ENCODE measurements around the gene MORC4.
"Not testable (repeated sequence)": the region's sequence is repeated elsewhere in the genome, so short reads cannot be mapped to it uniquely, and the experiment has no call there.

The MORC4 gene

DNA sequence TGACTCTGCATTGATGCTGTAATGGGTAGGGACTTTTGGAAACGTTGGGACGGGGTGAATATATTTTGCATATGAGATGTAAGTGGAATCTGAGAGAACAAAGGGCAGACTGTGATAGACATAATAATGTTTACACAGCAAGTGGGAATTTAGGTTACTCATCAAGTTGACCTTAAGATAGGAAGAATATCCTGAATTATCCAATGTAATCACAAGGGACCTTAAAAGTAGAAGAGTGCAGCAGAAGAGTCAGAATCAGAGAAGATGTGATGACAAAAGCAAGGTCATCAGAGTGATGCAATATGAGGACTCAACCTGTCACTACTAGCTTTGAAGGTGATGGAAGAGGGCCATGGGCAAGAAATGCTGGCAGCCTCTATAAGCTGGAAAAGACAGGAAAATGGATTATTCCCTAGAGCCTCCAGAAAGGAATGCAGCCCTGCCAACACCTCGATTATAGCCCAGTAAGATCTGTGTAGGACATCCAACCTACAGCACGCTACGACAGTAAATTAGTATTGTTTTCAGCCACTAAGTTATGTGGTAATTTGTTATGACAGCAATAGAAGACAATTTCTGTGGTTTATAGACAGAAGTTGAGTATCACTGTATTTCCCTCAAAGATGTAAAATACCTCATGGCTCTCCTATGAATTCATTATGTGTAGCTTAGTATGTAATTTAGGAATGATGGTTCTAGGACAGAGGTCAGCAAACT is 26.4 kb downstream of the MORC4 start:
- H3K4me3 ChIP-seq (ENCODE audit: low read length) = no peak overlapping the region
- H3K36me3 ChIP-seq (ENCODE audit: control insufficient read depth, insufficient read depth, low read length) = no peaks in the 10 kb centered on the region
- no peak overlapping the region for H3K27ac ChIP-seq (ENCODE audit: low read depth, low read length)
- no peak overlapping the region for H3K9ac ChIP-seq (ENCODE audit: low read length)
- H3K27me3 ChIP-seq (ENCODE audit: control insufficient read depth, insufficient read depth, low read length) = no peaks in the 10 kb centered on the region
- no peaks in the 10 kb centered on the region for H3K4me1 ChIP-seq (ENCODE audit: control insufficient read depth, insufficient read depth, low read length)

- no peak overlapping the region for H3K27ac ChIP-seq (ENCODE audit: low read depth, low read length)
- no peak overlapping the region for H3K9ac ChIP-seq (ENCODE audit: low read length)
- H3K27me3 ChIP-seq (ENCODE audit: control insufficient read depth, insufficient read depth, low read length) = no peaks in the 10 kb centered on the region
- H3K4me3 ChIP-seq (ENCODE audit: low read length) = no peak overlapping the region
- no peaks in the 10 kb centered on the region for H3K36me3 ChIP-seq (ENCODE audit: control insufficient read depth, insufficient read depth, low read length)
- H3K4me1 ChIP-seq (ENCODE audit: control insufficient read depth, insufficient read depth, low read length) = no peaks in the 10 kb centered on the region
Measured at GRCh38 chrX:106972896-106973295, 27.1 kb downstream of the MORC4 start.

GRCh38 chrX:106966547-106966946 is 33.5 kb downstream of the MORC4 start:
- not testable (repeated sequence) for H3K4me3 ChIP-seq (ENCODE audit: low read length); H3K4me1 ChIP-seq (ENCODE audit: control insufficient read depth, insufficient read depth, low read length); H3K27me3 ChIP-seq (ENCODE audit: control insufficient read depth, insufficient read depth, low read length); H3K9ac ChIP-seq (ENCODE audit: low read length); H3K27ac ChIP-seq (ENCODE audit: low read depth, low read length); H3K36me3 ChIP-seq (ENCODE audit: control insufficient read depth, insufficient read depth, low read length)

- no peaks in the 10 kb centered on the region for H3K4me1 ChIP-seq (ENCODE audit: control insufficient read depth, insufficient read depth, low read length)
- H3K27me3 ChIP-seq (ENCODE audit: control insufficient read depth, insufficient read depth, low read length) = no peaks in the 10 kb centered on the region
- no peak overlapping the region for H3K9ac ChIP-seq (ENCODE audit: low read length)
- H3K36me3 ChIP-seq (ENCODE audit: control insufficient read depth, insufficient read depth, low read length) = no peaks in the 10 kb centered on the region
- no peak overlapping the region for H3K4me3 ChIP-seq (ENCODE audit: low read length)
- no peak overlapping the region for H3K27ac ChIP-seq (ENCODE audit: low read depth, low read length)
Measured at GRCh38 chrX:106964290-106964689, 35.7 kb downstream of the MORC4 start.

GRCh38 chrX:106963111-106963510 is 36.9 kb downstream of the MORC4 start:
- Histone ChIP-seq H3K9ac (ENCODE audit: low read length) (no peak overlapping the region), H3K27me3 (ENCODE audit: control insufficient read depth, insufficient read depth, low read length) (no peaks in the 10 kb centered on the region), H3K27ac (ENCODE audit: low read depth, low read length) (no peak overlapping the region), H3K36me3 (ENCODE audit: control insufficient read depth, insufficient read depth, low read length) (no peaks in the 10 kb centered on the region), H3K4me1 (ENCODE audit: control insufficient read depth, insufficient read depth, low read length) (no peaks in the 10 kb centered on the region), H3K4me3 (ENCODE audit: low read length) (no peak overlapping the region)

GRCh38 chrX:106959901-106960300 is 40.1 kb downstream of the MORC4 start:
- Histone ChIP-seq H3K9ac (ENCODE audit: low read length) (no peak overlapping the region), H3K27ac (ENCODE audit: low read depth, low read length) (no peak overlapping the region), H3K36me3 (ENCODE audit: control insufficient read depth, insufficient read depth, low read length) (no peaks in the 10 kb centered on the region), H3K27me3 (ENCODE audit: control insufficient read depth, insufficient read depth, low read length) (no peaks in the 10 kb centered on the region), H3K4me1 (ENCODE audit: control insufficient read depth, insufficient read depth, low read length) (no peaks in the 10 kb centered on the region), H3K4me3 (ENCODE audit: low read length) (no peak overlapping the region)

GRCh38 chrX:106957856-106958255 is 42.2 kb downstream of the MORC4 start:
- no peaks in the 10 kb centered on the region for H3K27me3 ChIP-seq (ENCODE audit: control insufficient read depth, insufficient read depth, low read length)
- H3K9ac ChIP-seq (ENCODE audit: low read length) = no peak overlapping the region
- H3K4me3 ChIP-seq (ENCODE audit: low read length) = no peak overlapping the region
- H3K36me3 ChIP-seq (ENCODE audit: control insufficient read depth, insufficient read depth, low read length) = no peaks in the 10 kb centered on the region
- H3K4me1 ChIP-seq (ENCODE audit: control insufficient read depth, insufficient read depth, low read length) = no peaks in the 10 kb centered on the region
- no peak overlapping the region for H3K27ac ChIP-seq (ENCODE audit: low read depth, low read length)

- H3K36me3 ChIP-seq (ENCODE audit: control insufficient read depth, insufficient read depth, low read length) = no peaks in the 10 kb centered on the region
- H3K4me3 ChIP-seq (ENCODE audit: low read length) = no peak overlapping the region
Measured at GRCh38 chrX:106955004-106955772, 44.8 kb downstream of the MORC4 start.

GRCh38 chrX:106954041-106954440 is 46.0 kb downstream of the MORC4 start:
- Histone ChIP-seq H3K4me3 (ENCODE audit: low read length) (no peak overlapping the region), H3K27ac (ENCODE audit: low read depth, low read length) (no peak overlapping the region), H3K36me3 (ENCODE audit: control insufficient read depth, insufficient read depth, low read length) (no peaks in the 10 kb centered on the region), H3K9ac (ENCODE audit: low read length) (no peak overlapping the region), H3K27me3 (ENCODE audit: control insufficient read depth, insufficient read depth, low read length) (no peaks in the 10 kb centered on the region), H3K4me1 (ENCODE audit: control insufficient read depth, insufficient read depth, low read length) (no peaks in the 10 kb centered on the region)

More at GRCh38 chrX:106955004-106955772, 44.8 kb downstream of the MORC4 start:
- Histone ChIP-seq H3K27me3 (ENCODE audit: control insufficient read depth, insufficient read depth, low read length) (no peaks in the 10 kb centered on the region), H3K27ac (ENCODE audit: low read depth, low read length) (no peak overlapping the region), H3K4me1 (ENCODE audit: control insufficient read depth, insufficient read depth, low read length) (no peaks in the 10 kb centered on the region), H3K9ac (ENCODE audit: low read length) (no peak overlapping the region)

DNA sequence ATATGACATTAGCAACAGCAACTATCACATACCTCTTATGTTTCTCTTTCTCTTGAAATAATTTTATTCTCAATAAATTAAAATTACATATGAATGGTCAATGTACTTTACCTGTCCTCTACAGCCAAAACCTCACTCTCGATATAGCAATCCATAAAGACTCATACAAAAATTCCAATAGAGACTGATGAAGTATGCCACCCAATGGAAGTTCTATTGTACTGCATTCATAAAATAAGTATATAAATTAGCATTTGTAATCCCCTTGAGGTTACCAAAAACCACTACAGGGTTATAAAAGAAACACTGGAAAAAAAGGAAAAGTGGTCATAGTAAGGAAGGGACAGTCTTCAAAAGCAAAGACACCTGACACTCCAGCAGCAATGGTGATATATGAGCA is 47.0 kb downstream of the MORC4 start:
- Histone ChIP-seq H3K27ac (ENCODE audit: low read depth, low read length) (no peak overlapping the region), H3K4me3 (ENCODE audit: low read length) (no peak overlapping the region), H3K36me3 (ENCODE audit: control insufficient read depth, insufficient read depth, low read length) (no peaks in the 10 kb centered on the region), H3K9ac (ENCODE audit: low read length) (no peak overlapping the region), H3K4me1 (ENCODE audit: control insufficient read depth, insufficient read depth, low read length) (no peaks in the 10 kb centered on the region), H3K27me3 (ENCODE audit: control insufficient read depth, insufficient read depth, low read length) (no peaks in the 10 kb centered on the region)

DNA sequence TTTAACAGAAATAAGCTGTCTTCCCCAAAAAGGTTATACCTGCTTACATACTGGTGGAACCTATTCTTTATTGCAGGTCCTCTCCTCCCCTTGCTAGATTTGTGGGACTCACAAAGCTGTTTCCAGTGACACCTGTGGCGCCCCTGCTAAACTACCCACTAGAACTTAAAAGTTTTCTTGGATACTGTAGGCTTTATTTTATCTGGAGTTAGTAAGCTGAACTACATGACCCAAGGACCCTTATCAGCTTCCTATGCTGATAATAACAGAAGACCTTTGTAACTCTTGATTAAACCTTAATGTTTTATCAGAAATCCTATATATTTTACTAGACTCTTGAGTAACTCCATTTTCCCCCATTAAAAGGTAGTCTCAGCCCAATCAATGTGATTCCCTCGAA is 47.5 kb downstream of the MORC4 start:
- Histone ChIP-seq H3K27me3 (ENCODE audit: control insufficient read depth, insufficient read depth, low read length) (no peaks in the 10 kb centered on the region), H3K4me3 (ENCODE audit: low read length) (no peak overlapping the region), H3K27ac (ENCODE audit: low read depth, low read length) (no peak overlapping the region), H3K4me1 (ENCODE audit: control insufficient read depth, insufficient read depth, low read length) (no peaks in the 10 kb centered on the region), H3K9ac (ENCODE audit: low read length) (no peak overlapping the region), H3K36me3 (ENCODE audit: control insufficient read depth, insufficient read depth, low read length) (no peaks in the 10 kb centered on the region)

DNA sequence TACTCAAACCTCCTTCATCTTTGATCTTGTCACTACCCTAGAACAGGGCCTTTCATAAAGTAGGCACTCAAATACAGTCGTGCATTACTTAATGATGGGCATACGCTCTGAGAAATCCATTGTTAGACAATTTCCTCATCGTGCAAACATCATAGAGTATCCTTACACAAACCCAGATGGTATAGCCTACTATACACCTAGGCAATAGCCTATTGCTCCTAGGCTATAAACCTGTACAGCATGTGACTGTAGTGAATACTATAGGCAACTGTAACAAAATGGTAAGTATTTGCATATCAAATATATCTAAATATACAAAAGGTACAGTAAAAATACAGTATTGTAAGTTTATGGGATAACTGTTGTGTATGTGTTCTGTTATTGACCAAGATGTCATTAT is 47.9 kb downstream of the MORC4 start:
- no peaks in the 10 kb centered on the region for H3K27me3 ChIP-seq (ENCODE audit: control insufficient read depth, insufficient read depth, low read length)
- no peak overlapping the region for H3K9ac ChIP-seq (ENCODE audit: low read length)
- H3K4me3 ChIP-seq (ENCODE audit: low read length) = no peak overlapping the region
- no peaks in the 10 kb centered on the region for H3K4me1 ChIP-seq (ENCODE audit: control insufficient read depth, insufficient read depth, low read length)
- no peaks in the 10 kb centered on the region for H3K36me3 ChIP-seq (ENCODE audit: control insufficient read depth, insufficient read depth, low read length)
- H3K27ac ChIP-seq (ENCODE audit: low read depth, low read length) = no peak overlapping the region

DNA sequence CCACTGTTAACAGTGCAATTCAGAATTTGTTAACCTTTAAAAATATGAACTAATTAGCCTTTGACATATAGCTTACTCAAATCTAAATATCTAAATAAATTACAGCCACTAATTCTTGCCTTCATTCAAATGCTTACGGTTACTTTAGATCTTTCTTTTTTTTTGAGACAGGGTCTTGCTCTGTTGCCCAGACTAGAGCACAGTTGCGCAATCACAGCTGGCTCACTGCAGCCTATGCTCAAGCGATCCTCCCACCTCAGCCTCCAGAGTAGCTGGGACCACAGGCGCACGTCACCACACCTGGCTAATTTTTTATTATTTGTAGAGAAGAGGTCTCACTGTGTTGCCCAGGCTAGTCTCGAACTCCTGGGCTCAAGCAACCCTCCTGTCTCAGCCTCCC is 48.8 kb downstream of the MORC4 start:
- Histone ChIP-seq H3K36me3 (ENCODE audit: control insufficient read depth, insufficient read depth, low read length) (no peaks in the 10 kb centered on the region), H3K4me1 (ENCODE audit: control insufficient read depth, insufficient read depth, low read length) (no peaks in the 10 kb centered on the region), H3K4me3 (ENCODE audit: low read length) (no peak overlapping the region), H3K27me3 (ENCODE audit: control insufficient read depth, insufficient read depth, low read length) (no peaks in the 10 kb centered on the region), H3K9ac (ENCODE audit: low read length) (no peak overlapping the region), H3K27ac (ENCODE audit: low read depth, low read length) (no peak overlapping the region)

Data from rectal smooth muscle tissue (tissue), 1 donor.